ENCODE results near the gene MUSK.
A peak's percentile ranks its signal among the peaks of the same experiment; 100 is the strongest.
"Not testable (repeated sequence)": the region's sequence is repeated elsewhere in the genome, so short reads cannot be mapped to it uniquely, and the experiment has no call there.

The MUSK gene

DNA sequence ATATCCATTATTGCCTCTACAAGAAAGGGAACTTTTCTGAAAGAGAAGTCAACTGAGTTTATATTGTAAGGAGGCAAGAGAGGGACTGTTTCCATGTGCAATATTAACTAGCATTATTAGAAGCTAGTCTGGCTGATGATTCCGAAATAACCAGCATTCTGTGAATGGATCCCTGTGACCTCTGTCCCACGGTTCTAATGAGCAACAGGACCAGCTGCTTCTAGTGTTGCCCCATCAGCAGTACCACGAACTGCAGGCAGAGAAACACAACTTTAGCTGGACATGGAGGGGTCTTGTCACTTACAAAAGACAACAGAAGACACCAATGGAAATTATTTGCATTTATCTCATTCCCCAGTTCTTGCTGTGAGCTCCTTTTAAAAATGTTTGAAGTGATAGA lies 95.4 kb downstream of the MUSK start:
- no peak for DNase-seq

DNA sequence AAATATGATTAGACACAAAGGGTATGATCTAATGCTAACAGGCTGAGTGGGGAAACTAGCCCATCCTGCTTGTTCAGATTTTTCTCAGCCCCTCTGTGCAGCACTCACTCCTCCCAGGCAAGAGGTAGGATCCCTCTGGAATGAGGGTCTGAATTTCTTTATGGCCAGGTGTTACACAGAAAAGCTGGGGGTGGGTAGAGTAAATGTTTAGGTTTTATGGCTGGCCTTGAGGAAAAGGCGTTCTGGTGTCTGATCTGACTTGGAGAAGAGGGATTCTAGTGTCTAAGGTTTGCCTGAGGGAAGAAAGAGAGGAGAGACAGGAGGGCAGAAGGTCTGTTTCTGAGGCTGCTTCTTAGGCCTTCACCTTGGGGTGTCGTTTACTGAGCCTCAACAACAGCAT lies 97.3 kb downstream of the MUSK start:
- no peak for DNase-seq

DNA sequence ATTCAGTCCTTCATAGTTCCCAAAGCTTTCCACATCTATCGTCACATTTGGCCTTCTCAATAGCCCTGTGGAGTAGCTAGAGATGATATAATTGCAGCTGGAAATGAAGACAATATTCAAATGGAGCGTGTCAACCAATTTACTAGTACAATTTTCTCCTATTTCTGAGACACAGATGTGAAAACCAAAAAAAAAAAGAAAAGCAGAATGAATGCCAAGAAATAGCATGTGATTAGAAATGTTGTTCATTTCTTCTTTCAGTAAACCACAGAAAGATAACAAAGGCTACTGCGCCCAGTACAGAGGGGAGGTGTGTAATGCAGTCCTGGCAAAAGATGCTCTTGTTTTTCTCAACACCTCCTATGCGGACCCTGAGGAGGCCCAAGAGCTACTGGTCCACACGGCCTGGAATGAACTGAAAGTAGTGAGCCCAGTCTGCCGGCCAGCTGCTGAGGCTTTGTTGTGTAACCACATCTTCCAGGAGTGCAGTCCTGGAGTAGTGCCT lies 99.0 kb downstream of the MUSK start:
- no peak for DNase-seq

DNA sequence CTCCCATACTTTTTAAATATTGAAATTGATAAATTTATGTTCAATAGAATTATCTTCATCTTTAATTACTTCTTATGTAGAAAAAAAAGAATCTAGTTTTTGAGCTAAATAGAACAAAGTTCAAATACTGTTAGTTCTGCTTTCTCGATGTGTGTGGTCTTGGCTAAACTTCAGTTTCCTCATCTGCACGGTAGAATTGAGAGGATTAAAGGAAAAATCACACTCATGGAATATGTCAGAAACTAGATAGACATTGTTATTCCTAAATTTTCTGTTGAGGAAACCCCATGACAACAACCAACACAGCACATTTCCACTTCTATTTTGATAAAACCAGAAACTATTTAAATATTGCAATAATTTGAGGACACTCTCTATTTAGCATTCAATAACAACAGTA lies 100.3 kb downstream of the MUSK start:
- DNase-seq = no peak

DNA sequence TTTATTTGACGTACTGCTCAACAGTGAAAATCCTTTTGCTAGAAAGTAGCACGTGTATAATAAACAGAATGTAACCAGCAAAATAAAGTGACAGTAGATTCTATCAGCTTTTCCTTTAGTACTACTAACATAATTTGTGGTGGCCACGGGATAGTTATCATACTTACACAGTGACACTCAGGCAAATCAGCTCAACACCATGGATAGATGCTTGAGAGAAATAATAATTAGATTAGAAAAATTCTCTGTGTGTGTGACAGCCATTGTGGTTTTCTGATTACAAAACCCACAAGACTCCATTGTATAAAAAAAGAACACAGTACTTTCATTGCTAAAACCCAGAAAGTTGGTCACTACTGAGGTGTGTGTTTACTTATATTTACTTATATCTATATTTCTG lies 101.1 kb downstream of the MUSK start:
- no peak for DNase-seq

DNA sequence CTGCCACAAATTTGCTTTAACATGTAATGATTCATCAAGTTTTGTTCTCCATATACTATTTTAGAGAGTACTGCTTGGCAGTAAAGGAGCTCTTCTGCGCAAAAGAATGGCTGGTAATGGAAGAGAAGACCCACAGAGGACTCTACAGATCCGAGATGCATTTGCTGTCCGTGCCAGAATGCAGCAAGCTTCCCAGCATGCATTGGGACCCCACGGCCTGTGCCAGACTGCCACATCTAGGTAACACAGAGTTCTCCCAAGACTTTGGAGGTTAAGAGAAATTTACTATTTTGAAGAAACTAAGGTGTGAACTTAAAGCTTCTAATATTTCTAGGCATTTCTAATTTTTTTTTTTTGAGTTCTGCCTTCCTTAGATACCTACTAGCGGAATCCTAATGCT lies 107.1 kb downstream of the MUSK start:
- DNase-seq = no peak

DNA sequence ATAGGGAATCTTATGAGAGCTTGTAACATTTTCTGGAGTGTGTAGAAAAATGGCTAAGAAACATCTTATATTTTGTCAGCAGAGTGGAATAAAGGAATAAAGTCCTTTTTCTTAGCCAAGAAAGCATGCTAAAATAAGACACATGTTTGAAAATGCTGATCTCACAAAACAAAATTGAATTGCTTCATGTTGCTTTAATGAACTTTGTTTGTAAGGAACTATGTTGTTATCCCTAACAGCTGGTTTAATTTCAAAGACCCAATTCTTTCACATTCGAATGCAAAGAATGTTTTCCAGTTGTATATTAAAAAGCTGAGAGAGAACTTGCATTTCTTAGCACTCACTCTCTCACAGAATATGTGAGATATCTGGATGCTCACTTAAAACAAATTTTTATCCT lies 107.6 kb downstream of the MUSK start:
- DNase-seq = no peak

DNA sequence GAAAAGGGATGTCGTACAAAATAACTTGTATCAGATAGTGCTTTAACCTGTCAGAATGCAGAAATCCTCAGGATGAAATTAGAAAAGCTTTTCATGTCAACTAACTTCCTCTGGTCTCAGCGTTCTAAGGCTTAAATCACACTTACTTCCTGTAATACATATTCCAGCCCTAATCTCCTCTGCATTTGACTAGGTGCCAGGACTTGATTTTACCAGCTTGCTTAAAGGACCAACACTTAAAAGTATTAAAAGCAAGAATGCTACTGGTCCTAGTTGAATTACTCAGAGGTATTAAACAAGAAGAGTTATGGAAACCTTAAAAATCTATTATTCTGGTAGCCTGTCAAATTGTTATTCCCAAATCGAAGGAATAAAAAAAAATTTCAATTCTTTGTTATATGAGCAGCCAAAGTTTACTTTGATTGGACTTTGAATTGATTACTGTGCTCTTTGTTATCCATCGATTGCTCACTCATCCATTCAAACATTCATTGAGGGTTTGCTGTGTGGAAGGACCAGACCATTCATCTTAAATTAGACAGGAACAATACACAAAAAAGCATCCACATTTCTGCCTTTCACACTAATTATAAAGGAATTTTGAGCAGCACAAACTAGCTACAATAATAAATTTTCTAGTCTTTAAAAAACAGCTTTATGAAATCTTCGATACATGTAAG lies 108.7 kb downstream of the MUSK start:
- no peak for DNase-seq

DNA sequence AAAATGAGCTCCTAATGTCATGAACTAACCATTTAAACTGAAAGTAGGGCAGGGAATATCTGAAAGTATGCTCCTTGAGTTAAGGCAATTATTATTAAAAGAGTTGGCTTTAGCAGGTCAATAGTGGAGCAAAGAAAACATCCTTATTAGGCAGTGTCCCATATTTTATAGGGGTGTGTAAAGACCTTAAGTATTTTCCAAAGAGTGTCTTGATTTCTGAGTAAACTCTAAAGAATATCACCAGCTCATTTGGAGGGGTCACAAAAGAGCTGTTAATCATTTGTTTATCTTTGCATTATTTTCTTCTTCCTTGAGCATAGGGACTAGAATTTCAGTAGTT lies 109.3 kb downstream of the MUSK start:
- no peak for DNase-seq

DNA sequence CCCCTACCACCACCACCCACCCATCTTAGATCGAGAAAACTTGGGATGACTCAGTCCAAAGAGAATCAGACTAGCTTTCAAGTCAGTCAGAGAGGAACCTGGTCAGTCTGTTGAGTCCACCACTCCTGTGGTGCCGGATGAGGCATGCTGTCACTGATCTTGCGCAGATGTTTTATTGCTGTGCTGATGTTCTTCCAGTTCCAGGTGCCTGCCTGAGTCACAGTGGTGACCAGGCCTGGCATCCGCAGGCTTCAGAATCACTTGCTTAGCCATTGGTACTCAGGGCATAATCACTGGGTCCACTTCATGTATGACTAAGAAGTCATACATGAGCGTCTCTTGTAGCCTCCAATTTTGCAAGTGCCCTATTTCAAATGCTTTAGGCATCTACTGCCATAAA lies 114.1 kb downstream of the MUSK start:
- DNase-seq = no peak

DNA sequence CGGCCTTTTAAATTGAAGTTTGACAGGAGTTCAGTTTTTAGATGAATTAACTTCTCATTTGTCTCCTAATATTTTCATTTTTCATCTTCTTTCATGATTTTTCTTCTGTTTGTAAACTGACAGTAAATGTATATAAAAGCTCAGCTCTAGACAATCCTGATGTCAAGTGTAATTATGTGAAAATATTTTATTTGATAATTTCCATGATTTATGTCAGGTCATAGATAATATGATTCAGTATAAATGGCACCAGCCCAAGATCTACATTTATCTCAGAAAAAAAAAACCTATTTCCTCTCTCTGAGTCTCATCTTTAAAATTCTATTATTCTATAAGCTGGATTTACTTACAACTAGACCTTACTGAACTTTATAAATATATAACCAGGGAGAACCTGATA lies 115.7 kb downstream of the MUSK start:
- no peak for DNase-seq

DNA sequence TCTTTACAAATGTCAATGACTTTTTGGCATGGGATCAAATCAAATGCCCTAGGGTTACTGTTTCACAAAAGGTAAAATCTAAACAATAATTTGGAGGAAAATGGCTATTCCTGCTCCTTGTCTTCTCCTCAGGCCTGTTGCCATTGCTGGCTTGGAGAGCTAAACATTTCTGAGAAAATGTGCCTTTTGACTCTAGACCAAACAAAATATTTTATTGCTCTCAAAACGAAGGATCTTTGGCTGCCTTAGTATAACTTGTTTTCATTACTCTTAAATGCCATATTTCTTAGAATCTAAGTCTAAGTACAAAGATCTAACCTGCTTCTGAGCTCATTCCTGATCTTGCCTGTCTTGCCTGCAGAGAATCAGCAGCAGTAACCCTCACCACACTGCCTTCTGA lies 116.6 kb downstream of the MUSK start:
- no peak for DNase-seq

DNA sequence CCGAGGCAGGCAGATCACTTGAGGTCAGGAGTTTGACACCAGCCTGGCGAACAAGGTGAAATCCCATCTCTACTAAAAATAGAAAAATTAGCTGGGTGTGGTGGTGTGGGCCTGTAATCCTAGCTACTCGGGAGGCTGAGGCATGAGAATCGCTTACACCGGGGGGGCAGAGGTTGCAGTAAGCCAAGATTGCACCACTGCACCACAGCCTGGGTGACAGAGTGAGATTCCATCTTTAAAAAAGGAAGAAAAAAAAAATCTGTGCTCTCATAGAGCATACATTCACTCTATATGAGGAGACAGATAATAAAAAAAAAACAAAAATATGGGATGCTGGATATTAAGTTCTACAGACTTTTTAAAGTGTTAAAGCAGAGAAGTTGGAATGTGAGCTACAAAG lies 119.8 kb downstream of the MUSK start:
- not testable (repeated sequence) for DNase-seq

DNA sequence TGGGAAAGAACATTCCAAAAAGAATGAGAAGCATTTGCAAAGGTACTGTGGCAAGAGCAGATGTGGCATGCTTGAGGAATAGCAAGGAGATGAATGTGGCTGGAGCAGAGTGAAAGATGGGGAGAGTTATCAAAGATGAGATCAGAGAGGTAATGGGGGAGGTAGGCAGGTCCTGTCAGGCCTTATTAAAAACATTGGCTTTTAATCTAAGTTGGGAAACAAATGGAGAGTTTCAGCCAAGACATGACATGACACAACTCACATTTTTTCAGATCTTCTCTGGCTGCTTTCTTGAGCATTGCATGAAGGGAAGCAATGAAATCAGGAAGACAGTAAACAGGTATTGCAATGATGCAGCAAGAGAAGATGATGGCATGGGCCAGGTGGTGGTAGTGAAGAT lies 120.3 kb downstream of the MUSK start:
- DNase-seq = no peak

DNA sequence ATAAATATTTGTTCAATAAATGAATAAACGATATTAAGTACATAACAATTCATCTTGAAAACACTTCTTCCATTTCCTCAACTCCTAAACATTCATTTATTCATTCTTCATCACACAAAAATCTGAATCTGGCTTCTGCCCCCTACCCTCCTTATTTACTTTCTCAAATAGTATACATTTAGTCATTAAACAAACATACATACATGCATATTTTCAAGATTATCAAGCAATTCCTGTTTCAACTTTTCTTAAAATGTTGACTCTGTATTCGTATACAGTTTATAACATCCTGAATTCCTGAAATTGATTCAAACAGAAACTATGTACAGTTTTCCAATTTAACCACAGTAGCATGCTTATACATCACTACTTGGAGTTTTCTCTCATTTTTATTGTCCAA lies 129.0 kb downstream of the MUSK start:
- no peak for DNase-seq

DNA sequence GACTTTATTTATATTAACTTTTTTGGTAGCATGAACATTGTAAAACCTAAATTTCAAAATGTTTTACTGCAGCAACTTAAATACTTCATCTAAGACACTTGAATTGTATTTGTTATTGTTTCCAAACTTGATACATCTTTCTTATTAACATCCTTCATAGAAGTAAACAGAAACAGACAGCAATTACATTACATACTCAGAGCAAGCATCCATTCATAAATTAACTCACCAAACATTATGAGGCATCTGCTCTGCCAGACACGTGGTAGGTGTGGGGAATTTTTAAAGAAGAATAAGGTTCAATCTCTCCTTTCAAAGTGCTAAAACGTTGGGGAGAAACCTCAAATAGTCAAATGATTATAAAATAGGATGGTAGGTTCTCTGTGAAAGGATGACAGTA lies 130.8 kb downstream of the MUSK start:
- no peak for DNase-seq

DNA sequence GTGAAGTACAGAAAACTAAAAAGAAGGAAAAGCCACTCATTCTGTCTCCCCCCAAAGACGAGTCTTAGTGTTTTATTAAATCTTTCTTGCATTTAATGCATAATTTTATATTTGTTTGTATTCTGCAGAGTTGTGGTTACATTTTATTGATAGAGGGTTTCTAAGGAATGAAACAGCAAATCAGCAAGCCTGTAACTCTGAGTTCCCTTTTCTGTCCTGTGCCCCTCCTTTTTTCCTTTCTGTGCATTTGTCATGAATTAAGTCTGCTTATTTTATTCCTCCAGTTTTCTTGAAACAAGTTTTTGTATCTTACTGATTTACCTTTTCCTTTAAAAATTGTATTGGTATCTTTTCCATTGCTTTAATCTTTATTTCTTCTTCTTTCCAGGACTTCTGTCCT lies 132.8 kb downstream of the MUSK start:
- DNase-seq = no peak

DNA sequence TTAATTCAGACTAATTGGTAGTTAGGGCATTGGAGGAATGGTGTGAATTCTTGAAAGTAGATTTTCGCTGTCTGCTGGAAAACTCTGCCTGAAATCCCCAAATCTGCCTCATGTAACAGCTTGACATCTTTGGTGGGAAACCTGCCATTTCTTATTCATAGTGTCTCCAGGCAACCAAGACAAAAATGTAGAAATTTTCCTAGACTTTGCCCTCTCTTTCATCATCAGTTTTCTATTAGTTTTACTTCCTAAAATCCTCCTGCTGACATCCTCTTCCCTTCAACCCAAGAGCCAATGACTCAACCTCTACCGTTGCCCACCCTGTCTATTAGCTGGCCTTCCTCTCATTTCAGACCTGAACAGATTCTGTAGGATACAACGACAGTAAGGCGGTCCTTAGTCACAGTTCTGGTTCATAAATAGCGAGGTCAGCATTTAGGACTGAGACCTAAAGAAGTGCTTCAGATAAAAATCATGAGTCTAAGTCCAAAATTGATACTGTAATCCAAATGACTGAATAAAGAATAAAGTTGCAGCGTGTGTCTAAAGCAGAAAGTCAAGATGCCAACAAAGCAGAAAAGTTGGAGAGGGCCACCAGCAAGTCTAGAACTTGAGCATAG lies 133.9 kb downstream of the MUSK start:
- peak in 1 of 2 donors; percentile 22 for DNase-seq

DNA sequence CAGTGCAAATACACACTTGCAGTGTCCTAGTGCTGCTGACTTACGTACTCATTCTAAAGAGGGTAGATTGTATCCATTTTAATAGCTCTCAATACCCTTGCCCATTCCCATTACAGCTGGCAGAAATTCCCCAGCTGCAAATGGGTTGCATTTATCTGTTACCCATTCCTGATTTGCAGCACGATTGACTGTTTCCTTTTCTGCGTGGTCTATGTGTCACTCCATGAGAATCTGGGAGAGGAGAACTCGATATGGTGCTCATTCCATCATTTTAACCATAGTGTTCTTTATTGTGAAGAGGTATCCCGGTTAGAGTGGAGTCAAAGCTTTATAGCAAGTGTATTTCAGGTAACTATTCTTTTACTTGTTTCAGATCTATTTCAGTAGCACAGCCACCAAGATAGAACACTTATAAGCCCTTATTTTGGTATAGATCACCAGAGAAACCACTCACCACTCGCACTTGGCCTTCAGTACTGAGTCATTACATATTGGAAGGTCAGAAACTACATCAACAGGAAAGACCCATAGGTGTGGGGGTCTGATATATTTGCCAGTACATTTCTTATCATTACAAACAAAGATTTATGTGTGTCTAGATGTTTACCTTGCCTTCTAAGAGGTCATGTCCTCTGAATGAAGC lies 139.5 kb downstream of the MUSK start:
- DNase-seq = no peak

DNA sequence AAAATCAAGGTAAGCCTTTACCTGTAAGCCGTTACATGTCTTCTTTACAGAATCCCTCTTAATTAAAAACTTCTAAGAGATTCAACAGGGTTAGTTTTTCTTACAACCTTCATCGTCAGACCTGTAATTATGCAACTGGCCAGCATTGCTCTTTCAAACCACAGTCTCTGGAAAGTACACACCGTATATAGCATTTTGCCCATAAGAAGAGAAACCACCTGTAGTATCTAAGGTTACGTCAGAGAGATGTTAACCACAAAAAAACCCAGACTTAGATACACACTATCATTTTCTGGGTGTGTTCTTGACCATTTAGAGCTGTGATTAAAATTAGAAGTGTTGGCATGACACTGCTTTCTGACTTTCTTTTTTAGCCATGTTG lies 140.0 kb downstream of the MUSK start:
- no peak for DNase-seq

DNA sequence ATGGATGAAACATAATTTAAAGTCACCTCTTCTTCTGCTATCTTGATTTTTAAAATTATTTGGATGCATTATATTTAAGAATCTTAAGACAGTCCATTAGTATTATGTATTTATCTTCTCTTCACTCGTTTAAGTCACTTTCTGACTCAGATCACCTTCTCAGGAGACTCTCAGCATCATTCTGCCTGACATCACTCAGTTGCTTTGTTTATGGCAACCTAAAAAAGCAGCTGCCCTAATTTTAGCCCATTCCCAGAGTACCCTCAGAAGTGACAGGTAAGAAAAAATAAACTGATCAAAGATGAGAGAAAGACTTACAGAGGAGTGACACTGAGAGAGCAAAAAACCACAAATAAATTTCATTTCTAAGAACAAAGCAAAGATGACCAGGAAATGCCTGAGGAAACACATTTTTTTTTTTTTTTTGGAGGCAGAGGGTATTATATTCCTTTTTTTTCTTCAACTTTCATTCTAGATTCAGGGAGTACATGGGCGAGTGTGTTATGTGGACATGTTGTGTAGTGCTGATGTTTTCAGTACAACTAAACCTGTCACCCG lies 140.5 kb downstream of the MUSK start:
- DNase-seq = no peak

DNA sequence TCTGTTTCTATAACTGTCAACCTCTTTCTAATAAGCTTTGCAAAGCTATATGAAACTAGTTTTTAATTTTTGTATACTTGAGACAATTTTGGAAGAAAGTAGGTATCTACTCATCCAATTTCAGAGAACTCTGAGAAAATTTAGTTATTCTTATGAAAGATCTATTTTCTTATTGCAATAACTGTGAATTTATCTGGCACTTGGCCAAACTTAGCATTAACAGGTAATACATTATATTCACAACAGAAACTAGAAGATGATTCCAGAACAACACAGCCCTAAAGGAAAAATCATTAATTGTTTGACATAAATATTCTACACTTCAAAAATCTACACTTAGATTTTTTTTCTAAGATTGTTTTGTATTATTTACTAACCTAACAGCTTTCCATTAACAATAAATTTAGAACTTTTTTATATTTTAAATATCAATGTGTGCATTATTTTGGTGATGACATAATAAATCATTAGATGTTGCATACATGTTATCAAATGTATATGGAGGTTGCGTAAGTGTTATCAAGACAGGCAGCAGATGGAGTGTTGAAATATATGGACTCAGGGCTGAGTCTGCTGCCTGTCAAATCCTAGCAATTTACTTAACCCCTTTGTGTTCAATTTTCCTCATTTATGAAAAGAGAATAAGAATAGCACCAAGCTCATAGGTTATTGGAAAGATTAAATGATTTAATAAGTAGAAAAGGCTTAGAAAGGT lies 141.8 kb downstream of the MUSK start:
- no peak for DNase-seq

DNA sequence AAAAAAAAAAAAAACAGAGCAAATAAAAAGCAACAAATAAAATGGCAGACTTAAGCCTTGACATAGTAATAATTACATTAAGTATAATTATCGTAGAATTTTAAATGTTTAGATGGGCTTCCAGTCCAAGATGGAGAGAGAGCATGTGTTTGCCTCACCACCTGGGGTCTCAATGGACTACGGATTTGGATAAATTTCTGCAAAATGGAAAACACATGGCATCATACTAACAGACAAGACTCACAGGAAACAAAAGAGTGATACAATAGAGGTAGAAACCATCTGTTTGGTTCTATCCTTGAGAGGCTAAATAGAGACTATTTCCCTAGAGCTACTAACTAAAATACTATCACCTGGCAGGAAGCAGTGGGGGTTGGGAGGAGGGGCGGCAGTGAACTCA lies 144.3 kb downstream of the MUSK start:
- no peak for DNase-seq

DNA sequence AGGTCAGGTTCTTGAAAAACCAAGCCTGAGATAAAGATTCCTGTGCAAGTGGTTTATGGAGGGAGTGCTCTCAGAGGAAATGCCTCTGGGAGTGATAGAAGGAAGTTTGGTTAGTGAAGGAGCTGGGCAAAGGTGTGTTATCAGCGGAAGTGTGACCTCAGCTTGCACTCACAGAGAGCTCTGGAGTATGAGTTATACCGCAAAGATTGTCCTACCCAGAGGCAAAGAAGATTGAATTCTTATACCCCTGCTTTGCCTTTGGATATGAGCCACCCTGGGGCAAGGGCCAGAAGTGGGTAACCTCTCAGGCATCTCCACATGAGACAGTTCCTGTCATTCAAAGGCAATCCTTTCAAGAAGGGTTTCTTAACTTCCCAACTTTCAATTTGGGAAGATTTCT lies 145.6 kb downstream of the MUSK start:
- DNase-seq = no peak
